8988T (cell line): ENCODE results near the gene FXN.
A peak's percentile ranks its signal among the peaks of the same experiment; 100 is the strongest.
"Not testable (repeated sequence)": the region's sequence is repeated elsewhere in the genome, so short reads cannot be mapped to it uniquely, and the experiment has no call there.

Source experiments
- DNase-seq: peaks from one replicate; pipeline ENCODE4 v3.0.0; 2011

FXN gene

DNA sequence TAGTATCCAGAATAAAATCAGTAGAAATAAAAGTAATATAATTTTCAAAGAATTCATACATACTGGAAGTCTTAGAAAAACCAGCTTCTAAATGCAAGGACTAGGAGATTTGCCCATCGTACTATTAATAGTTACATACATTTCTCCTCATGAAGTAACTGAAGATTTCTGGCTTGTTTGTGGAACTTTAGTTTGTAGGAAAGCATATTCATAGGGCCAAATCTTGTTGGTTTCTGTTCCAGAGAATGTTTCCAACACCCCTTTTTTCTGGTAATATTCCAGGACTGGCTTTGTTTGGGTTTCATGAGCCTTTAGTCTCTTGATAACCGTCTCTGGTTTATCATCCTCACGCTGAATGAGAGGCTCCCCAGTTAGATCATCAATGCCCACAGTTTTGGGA lies 72.2 kb downstream of the FXN start:
- no peak for DNase-seq

DNA sequence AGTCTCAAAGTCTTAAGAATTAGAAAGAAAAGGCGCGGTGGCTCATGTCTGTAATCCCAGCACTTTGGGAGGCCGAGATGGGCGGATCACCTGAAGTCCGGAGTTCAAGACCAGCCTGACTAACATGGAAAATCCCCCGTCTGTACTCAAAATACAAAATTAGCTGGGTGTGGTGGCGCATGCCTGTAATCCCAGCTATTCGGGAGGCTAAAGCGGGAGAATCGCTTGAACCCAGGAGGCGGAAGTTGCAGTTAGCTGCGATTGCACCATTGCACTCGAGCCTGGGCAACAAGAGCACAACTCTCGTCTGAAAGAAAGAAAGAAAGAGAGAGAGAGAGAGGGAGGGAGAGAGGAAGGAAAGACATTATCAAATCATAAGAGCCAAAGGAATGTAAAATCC lies 73.2 kb downstream of the FXN start:
- DNase-seq, result not testable (repeated sequence)

DNA sequence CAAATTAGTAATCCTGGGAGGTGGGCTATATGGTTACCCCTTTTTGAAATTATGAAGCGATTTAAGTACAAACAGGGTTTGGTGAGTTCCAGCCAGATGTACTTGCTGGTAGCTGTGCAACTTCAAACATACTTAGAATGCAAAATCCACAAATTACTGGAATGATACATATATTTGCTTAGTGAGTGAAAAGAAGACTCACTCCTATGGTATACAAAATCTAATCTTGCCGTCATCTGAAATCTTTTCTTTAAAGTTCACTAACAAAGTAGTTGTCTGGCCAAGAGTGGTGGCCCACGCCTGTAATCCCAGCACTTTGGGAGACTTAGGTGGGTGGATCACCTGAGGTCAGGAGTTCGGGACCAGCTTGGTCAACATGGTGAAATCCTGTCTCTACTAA lies 73.6 kb downstream of the FXN start:
- DNase-seq, result no peak

DNA sequence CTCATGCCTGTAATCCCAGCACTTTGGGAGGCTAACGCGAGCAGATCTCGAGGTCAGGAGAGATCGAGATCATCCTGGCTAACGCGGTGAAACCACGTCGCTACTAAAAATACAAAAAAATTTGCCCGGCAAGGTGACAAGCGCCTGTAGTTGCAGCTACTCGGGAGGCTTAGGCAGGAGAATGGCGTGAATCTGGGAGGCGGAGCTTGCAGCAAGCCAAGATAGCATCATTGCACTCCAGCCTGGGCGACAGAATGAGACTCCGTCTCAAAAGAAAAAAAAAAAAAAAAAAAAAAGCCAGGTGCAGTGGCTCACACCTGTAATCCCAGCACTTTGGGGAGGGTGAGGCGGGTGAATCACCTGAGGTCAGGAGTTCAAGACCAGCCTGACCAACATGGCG lies 77.1 kb downstream of the FXN start:
- not testable (repeated sequence) for DNase-seq

DNA sequence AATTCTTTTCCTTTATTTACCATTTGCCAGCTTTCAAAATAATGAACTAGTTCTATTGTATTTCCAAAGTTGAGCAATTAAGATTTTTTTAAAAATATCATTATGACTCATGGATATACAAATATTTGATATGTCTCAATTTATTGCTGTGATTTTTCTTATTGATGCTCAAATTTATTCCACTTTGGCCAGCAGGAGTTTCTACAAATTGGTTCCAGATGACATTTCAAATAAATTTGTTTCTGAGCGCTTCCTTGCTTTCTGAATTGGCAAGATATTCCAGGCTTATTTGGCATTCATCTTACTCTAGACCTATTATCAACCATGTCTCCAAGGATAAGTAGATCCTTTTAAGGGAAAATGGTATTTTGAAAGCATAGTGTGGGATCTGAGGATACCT lies 80.1 kb downstream of the FXN start:
- no peak for DNase-seq

DNA sequence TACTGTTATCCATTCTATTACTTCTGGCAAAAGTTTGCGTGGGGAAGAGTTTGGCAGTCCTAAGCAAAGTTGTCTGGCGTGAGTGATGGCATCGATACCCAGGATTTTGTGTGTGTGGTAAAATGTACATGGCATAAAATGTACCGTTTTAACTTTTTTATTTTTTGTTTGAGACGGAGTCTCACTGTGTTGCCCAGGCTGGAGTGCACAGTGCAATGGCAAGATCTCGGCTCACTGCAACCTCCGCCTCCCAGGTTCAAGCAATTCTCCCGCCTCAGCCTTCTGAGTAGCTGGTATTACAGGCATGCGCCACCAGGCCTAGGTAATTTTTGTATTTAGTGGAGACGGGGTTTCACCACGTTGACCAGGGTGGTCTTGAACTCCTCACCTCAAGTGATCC lies 83.1 kb downstream of the FXN start:
- DNase-seq, result no peak

DNA sequence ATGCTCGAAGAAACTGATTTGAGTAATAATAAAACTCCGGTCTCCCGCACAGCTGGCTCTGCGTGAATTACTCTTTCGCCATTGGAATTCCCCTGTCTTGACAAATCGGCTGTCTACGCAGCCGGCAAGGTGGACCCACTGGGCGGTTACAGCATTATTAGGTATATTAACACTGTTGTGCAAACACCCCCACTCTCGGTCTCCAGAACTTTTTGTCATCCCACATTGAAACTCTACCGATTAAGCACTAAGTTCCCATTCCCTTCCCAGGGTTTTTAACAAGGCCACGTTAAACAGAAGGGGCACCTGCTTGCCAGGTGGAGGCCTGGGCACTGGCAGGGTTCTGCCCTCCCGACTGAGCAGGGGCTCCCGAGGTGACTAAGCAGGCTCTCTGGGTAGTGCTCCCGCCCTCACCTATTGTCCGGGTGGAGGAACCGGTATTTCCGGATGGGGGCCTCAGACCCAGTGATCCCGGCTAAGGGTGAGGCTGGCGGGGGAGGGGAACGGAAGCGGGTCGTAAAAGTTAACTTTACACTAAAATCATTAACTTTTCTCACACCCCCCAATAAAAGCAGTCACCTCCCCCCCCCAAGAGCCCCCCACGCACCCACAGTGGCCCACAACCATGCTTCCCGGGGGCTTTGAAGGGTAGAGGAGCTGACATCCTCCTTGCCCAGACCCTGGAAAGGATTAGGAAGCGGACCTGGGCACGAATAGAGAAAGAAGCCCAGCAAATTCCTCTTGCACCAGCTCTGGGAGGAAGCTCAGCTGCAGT lies 85.0 kb downstream of the FXN start:
- peak; percentile 63 for DNase-seq

DNA sequence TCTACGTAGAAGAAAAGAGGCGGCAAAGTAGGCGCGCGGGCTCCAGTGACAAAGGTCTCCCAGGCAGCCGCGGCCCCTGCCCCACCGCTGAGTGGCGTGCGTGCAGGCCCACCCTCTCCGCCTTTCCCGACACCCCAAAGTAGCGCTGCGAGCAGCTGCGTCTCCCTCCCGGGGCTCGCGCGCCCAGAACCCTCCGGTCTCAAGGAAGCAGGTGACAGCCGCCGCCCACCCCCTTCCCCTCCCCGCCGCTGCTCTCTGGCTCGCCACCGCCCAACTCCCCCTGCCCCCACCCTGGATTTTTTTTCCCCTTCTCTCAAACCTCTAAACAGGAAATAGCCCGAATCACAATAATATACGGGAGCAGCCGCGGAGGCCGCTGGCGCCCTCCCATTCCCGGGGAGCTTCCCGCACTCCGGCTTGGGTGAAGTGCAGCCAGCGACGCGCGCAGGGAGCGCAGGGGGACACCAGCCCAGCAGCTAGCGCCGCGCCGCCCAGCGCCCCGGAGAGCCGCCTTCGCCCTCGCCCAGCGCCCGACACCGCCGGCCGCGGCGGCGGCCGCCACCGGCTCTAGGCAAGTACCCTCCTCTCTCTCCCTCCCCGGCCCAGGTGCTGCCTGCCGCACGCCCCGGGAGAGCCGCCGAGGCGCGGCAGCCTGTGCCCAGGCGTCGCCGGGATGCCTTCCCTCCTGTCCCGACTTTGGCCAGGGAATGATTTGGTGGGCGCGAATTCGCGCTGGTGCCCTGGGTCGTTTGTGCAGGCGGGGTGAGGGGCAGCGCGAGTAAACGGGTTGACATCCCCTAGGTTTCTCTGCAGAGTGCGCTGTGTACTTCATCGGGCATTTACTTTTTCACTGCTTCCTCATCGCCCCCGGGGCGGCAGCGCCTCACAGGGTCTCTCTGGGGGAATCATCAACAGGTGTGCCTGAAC lies 85.9 kb downstream of the FXN start:
- DNase-seq, result peak; percentile 28

DNA sequence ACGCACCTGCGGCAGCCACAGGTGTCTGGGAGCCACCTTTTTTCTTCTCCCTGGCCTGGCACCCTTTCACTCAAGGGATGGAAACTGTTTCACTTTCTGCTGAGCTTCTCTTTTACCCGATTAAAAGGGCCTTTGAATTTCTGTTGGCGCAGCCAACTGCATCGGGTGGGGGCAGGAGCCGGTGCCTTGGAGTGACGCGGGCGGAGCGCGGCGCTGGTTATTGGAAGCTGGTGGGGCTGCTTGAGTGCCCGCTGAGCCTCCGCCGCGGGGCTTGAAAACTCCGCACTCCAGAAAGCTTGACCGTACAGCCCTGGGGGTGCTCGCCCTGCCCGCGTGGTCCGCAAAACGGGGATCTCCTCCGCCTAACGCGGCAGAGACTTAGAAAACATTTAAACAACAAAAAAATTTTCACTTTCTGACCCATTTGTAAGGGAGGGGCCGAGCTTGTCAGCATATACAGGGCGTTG lies 86.6 kb downstream of the FXN start:
- DNase-seq, result peak; percentile 32

DNA sequence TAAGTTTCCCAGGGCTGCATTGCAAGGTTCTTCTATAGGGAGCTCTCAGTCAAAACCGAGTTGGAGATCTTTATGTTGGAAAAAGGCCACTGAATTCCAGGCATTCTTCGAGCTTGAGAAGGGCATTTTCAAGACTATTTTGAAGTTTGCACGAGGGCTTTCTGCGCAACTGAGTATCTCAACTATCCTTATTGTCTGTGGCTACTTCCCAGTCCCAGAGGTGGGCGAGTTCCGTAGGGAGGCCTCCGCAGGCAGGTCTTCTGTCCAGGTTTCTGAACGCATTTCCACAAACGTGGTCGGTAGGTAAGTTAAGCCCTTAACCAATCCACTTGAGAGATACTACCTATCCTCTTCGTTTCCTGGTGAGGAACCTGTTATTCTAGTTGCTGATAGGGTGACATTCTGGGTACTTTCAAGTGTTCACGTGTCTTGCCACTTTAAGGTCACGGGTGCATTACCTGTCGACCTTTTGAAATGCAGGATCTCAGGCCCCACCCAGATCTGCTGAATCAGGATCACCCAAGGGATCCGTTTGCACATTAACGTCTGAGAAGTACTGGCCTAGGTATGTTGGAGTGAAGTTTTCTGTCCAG lies 87.1 kb downstream of the FXN start:
- DNase-seq, result peak; percentile 18

DNA sequence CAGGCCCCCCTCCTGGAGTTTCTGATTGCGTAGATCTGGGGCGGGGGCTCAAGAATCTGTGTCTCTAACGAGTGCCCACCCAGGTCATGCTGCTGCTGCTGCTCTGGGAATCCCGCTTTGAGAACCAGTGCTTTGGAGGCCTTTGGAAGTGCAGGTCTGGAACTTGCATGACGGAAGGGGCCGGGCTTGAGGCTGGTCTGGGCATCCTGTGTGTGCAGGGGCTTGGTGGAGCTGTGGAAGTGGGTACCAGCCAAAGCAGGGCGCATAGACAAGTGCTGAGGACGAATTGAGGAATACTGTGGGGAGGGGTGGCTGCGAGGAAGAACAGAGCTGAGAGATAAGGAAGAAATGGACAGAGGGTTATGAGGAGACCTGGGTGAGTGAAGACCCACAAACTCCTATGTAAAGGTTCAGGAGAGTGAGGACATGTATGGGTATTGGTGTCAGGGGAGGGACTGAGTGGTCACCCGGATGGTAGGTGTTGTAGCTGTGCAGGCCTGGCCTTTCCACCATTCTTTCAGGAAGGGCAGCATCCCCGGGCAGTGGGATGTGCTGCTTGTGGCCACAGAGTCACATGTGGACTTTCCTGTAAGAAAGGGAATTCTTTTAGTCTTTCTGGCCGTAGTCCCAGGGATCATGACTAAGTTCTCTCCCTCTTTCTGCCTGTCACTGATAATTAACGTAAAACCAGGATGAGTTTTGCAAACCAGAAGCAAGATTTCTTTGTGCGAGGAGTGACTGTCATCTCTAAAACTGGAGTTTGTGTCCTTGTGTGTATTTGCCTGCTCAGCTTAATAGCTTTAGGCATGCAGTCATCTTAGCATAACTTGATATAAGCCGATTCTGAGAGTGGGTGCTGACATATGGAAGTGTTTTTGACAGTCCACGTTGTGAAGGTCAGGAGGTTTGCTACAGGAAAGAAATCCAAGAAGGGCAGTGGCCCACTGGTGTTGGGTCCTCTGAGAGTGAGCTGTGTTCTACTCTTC lies 95.2 kb downstream of the FXN start:
- no peak for DNase-seq

DNA sequence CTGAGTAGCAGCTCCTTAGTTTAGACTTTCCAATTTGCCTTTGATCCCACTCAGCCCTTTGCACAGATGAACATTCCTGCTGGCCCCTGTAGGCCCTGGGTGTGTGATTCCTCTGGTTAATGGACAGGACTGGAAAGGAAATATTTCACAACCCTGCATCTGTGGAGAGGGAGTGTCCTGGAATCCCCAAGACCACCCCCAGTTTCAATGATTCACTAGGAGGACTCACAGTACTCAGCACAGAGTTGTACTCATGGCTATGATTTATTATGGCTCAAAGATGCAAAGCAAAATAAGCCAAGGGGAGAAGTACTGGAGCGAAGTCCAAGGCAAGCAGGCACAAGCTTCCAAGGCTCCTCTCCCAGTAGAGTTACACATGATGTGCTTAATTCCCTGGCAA lies 96.1 kb downstream of the FXN start:
- DNase-seq, result no peak

DNA sequence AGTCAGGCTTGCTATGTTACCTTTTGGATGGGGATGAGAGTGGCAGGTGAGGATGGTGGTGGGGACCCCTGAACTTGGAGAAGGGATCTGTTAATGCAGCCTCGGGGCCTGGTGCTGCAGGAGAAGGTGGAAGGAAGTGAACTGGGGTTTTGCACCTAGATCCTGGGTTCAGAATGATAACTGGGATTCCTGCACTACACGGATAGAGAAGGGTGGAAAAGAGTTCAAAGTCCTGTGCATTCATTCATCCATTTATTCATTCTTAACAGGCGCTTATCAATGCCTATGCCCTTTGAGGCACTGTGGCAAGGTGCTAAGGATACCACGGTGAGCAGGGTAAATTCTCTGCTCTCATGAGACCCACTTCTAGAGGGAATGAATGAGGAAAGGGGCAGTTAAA lies 96.8 kb downstream of the FXN start:
- DNase-seq, result no peak

DNA sequence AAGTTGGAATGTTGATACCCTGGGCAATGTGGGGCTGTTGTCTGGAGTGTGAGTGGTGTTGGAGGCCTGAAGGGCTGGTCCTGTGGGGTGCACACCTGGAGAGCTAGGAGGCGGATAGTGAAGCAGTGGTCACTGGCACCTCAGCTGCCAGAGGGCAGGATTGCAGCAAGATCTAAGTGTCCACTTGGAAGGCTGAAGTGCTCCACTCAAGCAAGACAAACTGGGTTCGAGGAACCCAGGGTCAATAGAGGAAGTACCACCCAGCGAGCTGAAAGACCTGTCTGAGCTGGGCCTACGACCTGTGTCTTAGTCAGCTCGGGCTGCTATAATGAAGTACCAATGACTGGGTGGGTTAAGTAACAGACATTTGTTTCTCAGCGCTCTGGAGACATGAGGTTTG lies 98.9 kb downstream of the FXN start:
- DNase-seq, result no peak

DNA sequence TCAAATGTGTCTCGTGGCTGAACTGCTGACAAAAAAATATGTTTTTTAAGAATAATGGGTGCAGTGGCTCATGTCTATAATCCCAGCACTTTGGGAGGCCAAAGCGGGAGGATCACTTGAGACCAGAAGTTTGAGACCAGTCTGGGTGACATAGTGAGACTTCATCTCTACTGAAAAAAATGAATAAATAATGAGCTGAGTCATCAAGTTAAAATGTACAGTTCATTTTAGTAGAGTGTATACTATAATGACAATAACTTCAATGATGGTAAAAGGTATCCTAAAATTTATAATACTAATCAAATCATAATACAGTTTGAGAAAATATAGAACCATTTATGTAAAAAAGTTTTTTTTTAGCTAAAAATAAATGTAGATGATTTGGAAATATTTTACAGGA lies 100.6 kb downstream of the FXN start:
- no peak for DNase-seq

DNA sequence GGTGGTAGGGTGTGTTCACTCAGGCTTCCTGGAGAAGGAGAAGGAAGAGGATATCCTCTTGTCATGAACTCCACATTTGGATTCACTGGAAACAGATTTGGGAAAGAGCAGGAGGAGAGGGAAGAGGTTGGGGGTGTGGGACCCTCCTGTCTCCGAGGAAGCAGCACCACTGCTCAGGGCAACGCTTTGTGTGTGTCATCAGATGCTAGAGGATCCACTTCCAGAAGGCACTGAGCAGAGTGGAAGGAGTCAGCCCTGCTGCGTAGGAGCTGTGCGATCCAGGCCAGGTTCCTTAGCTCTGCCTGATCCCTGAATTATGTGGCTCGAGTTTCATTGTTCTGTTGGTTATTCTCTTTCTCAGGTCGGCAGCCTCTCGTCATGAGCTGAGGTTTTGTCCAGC lies 101.2 kb downstream of the FXN start:
- DNase-seq, result no peak

DNA sequence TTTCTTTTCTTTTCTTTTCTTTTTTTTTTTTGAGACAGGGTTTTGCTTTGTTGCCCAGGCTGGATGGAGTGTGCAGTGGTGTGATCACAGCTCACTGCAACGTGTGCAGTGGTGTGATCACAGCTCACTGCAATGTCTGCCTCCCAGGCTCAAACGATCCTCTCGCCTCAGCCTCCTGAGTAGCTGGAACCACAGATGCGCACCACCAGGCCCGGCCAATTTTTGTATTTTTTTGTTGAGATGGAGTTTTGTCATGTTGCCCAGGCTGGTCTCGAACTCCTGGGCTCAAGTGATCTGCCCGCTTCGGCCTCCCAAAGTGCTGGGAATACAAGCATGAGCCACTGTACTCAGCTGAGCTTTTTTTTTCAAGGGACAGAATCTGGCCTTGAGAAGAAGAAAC lies 101.8 kb downstream of the FXN start:
- no peak for DNase-seq

DNA sequence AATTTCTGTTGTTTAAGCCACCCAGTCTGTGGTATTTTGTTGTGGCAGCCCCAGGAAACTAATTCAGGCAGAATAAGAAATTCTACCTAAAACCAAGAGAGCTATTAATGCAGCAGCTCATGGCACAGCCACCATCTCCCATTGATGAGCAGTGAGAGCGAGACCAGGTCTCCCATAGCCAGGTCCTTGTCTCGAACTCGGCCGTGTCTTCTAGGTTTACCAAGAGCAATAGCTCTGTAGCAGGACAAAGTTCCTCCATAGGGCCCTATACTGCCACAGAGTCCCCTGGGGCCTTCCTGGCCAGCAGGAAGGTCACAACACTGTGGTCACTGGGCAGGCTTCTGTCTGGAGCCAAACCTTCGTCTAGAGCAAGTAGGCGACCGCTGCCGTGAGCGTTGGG lies 104.0 kb downstream of the FXN start:
- no peak for DNase-seq

DNA sequence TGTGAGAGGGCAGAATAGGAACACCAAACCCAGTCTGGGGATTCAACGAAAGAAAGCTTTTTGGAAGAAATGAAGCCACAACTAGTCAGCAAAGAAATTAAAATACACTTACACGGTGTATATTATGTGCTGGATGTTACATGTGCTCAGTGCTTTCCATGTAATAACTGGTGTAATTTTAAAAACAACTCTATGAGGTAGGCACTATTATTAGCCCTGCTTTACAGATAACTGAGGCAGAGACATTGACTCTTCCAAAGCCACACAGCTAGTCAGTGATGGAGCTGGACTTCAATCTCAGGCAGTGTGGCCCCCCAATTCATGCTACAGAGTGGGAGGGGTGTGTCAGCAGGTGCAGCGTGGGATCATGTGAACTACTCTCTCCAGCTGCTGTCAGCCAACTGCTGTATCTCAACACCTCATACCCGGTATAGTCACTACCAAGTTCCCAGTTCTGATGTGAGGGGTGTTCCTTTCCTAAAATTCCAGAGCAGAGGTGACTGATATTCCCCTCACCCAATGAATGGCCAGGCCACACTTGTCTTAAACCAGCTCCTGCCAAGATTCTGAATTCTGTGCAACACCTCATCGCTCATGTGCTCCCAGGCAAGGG lies 104.7 kb downstream of the FXN start:
- DNase-seq, result no peak

DNA sequence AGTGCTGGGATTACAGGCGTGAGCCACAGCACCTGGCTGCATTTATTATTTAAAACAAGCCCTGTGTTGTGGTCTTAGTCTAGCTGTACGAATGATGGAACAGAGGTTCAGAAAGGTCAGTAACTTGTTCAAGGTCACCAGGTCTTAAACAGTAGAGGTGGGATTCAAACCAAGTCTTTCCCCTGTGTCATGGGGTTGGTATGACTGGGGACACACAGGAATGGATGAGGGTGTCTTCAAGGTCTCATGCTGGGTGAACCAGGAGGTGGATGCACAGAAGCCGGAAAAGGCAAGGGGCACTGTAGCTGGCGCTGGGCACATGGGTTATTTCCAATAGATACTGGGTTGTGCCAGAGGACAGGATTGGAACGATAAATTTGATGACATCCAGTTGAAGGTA lies 106.3 kb downstream of the FXN start:
- DNase-seq, result no peak

DNA sequence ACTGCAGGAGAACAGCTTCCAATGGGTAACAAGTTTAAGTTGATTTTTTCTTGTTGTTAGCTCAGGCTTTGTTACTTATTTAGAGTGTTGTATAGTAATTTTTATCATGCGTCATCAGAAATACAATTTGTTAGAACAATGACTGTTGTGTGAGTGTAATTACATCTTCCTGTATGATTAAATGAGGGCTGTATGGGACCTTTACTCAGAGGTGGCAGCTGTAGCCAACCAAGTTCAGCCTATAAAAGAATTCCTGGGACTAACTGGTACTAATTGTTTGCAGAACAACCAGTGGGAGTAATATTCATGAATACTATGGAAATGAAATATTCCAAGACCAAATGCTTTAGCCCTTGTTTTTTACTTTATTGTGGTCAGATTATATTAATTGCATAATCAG lies 107.7 kb downstream of the FXN start:
- no peak for DNase-seq

DNA sequence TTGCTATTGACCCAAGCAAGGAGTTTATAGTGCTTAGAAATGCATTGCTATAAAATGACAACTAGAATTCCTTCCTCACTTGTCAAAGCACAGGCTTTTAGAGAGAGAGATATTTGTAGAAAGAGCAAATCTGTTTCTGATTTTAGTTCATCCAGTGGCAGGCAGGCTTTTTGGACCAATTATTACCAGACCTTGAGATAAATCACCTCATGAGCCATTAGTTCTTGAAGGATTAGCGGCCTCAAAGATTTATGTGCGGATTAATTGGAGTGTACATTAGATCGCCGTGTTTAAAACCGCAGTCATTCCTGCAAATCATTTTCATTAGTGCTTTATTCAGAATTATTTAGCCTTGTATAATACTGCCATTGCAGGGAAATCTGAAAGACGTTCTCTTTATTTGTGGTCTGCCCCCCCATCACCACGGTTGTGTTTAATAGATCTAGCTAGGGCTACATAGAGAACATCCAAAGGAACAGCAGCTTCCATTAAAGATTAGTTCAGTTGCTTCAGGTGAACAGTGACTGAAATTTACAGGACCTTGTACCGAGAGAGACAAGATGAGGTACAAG lies 109.7 kb downstream of the FXN start:
- no peak for DNase-seq
